Body of pancreas (tissue), 4 donors: ENCODE results near the gene IKBKE. TPM values are rescaled to one million over a fixed set of nuclear protein-coding genes. Genes with fewer than 3 reads are reported as not detected.
A peak's percentile ranks its signal among the peaks of the same experiment; 100 is the strongest.

Experiments
- ATAC-seq: fragments of 150-250 bp; one replicate; pipeline ENCODE4 v1.9.1; 2016
- DNase-seq, 4 donors: peaks; one replicate each; pipeline ENCODE4 v3.0.0-alpha.2; 2019
- H3K27ac ChIP-seq, 4 donors: fragments of 200-600 bp; sonication (generic); 1 replicate in 3 of 4; 2 replicates in 1 of 4; pipeline versions ENCODE4 v1.5.1 to v1.6.1; 2016 to 2019; ENCODE audit warnings: mild to moderate bottlenecking in 1 of 4, mixed read lengths in 1 of 4, moderate library complexity in 1 of 4
- H3K27me3 ChIP-seq, 2 donors: fragments of 200-600 bp; sonication (generic); one replicate each; pipeline ENCODE4 v1.6.0; 2016; ENCODE audit warnings: mild to moderate bottlenecking in 1 of 2
- H3K36me3 ChIP-seq, 2 donors: fragments of 200-600 bp; sonication (generic); replicated peaks in 1 of 2; 2 replicates each; pipeline ENCODE4 v1.5.1; 2016; ENCODE audit warnings: low read depth in 2 of 2; ENCODE audit not compliant: insufficient read depth in 1 of 2
- H3K4me1 ChIP-seq: fragments of 200-600 bp; sonication (generic); one replicate; pipeline ENCODE4 v1.6.0; 2016
- H3K4me3 ChIP-seq, 2 donors: fragments of 200-600 bp; sonication (generic); 1 replicate in 1 of 2; 2 replicates in 1 of 2; pipeline ENCODE4 v1.5.1; 2016 to 2019
- H3K9me3 ChIP-seq, 3 donors: fragments of 200-600 bp; sonication (generic); 1 replicate in 2 of 3; 2 replicates in 1 of 3; pipeline ENCODE4 v1.5.1; 2016
- POLR2A ChIP-seq, 3 donors: fragments of 450-650 bp; IDR thresholded peaks; one replicate each; pipeline ENCODE4 v1.6.1; 2016; ENCODE audit warnings: antibody characterized with exemption in 3 of 3, mild to moderate bottlenecking in 2 of 3
- WGBS, 2 donors: methylation state at CpG; one replicate each; pipeline ENCODE4 v1.1.5; 2017; 5-methylcytosine and 5-hydroxymethylcytosine counted together
- intact Hi-C: fragments of 100-400 bp; cut with DNase I; formaldehyde crosslinking; loops from one replicate; pipeline ENCODE4 v1.15.1; 2023
- total RNA-seq, 2 donors: library from RNA; depleted of rRNA; stranded (reverse); fragments of >200 nt; gene quantifications; one replicate each; pipeline ENCODE4 v1.1.0, GENCODE V29; 2016
- TF ChIP-seq, protein P1 (sequence below), 7 experiments: fragments of 450-650 bp in 4 of 7; fragments of 200-600 bp in 3 of 7; sonication (generic) in 3 of 7; IDR thresholded peaks; one replicate each; pipeline ENCODE4 v1.5.1; 2016 to 2019; ENCODE audit warnings: antibody characterized with exemption in 7 of 7

The IKBKE gene
- total RNA-seq, 2 donors from 2014 or later = 5.4 to 10.2 TPM

GRCh38 chr1:206429421-206429820, 40.9 kb upstream of the IKBKE start:
- DNase-seq (no peak), ATAC-seq (no peak)
- Histone ChIP-seq H3K9me3 (no peaks in the 10 kb centered on the region), H3K27me3 (no peaks in the 10 kb centered on the region), H3K36me3 (no peaks in the 10 kb centered on the region), H3K4me1 (no peaks in the 10 kb centered on the region), H3K4me3 (no peak overlapping the region), H3K27ac (no peak overlapping the region)
- 76 to 81% methylated on average over 4 of the region's 4 CpGs for WGBS, 2 donors
- intact Hi-C loops = no loop called here
- no peak for TF ChIP-seq POLR2A (IDR thresholded peaks at IDR 0.05)
- TF ChIP-seq, protein P1, sequence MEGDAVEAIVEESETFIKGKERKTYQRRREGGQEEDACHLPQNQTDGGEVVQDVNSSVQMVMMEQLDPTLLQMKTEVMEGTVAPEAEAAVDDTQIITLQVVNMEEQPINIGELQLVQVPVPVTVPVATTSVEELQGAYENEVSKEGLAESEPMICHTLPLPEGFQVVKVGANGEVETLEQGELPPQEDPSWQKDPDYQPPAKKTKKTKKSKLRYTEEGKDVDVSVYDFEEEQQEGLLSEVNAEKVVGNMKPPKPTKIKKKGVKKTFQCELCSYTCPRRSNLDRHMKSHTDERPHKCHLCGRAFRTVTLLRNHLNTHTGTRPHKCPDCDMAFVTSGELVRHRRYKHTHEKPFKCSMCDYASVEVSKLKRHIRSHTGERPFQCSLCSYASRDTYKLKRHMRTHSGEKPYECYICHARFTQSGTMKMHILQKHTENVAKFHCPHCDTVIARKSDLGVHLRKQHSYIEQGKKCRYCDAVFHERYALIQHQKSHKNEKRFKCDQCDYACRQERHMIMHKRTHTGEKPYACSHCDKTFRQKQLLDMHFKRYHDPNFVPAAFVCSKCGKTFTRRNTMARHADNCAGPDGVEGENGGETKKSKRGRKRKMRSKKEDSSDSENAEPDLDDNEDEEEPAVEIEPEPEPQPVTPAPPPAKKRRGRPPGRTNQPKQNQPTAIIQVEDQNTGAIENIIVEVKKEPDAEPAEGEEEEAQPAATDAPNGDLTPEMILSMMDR (IDR thresholded peaks at IDR 0.05) = no peak

DNA sequence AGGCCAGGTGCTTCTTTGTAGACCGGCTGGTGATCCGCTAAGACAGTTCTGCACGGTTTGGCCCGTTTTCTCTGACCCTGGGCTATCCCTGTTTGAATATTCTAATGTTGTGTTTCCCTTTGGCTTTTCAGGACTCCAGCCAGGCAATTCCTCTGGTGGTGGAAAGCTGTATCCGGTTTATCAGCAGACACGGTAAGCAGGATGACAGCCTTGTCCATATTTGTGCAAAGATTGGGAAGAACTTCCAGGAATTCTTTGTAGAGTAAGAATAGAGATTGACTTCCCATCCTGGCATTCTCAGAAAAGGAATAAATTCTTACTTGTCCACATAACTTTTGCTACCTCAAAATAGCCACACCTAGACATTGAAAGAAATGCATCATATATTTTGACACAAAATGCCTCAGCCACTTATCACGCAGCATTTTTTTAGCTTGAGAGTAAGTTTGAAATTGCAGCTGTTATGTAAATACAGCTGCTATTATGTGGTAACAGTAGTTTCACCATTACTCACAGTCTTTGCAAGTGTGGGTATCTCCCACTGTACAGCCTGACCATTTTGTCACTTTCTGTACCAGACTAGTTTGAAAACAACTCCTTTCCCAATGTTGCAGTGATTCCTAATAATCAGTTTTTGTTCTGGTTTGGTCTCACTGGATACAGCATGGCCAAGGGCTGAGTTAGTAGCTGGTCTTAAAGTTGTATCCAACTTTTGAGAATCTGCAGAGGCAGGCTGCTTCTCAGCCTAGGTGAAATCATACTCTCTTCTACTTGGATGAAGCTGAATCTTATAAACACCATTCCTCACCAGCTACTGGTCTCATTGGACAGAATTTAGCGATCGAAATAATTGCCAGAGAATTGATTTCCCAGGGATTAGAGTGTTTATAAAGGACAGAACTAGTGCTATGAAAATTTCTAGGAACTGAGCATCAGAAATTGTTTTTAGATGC, 40.0 kb upstream of the IKBKE start:
- WGBS, 2 donors = 52 to 59% methylated on average over 9 of the region's 9 CpGs
- intact Hi-C loops = no loop called here
- H3K4me1 ChIP-seq = no peaks in the 10 kb centered on the region
- H3K27ac ChIP-seq = peak overlapping the region in 1 of 4 donors; percentile 25
- peak; percentile 82 for ATAC-seq
- no peaks in the 10 kb centered on the region for H3K9me3 ChIP-seq
- no peak overlapping the region for H3K4me3 ChIP-seq
- H3K27me3 ChIP-seq = no peaks in the 10 kb centered on the region
- peak in 1 of 4 donors; percentile 13 for DNase-seq
- no peaks in the 10 kb centered on the region for H3K36me3 ChIP-seq
- TF ChIP-seq, protein P1 (IDR thresholded peaks at IDR 0.05) = peak in 2 of 7 experiments; percentile 18 to 22
- TF ChIP-seq POLR2A (IDR thresholded peaks at IDR 0.05) = no peak

DNA sequence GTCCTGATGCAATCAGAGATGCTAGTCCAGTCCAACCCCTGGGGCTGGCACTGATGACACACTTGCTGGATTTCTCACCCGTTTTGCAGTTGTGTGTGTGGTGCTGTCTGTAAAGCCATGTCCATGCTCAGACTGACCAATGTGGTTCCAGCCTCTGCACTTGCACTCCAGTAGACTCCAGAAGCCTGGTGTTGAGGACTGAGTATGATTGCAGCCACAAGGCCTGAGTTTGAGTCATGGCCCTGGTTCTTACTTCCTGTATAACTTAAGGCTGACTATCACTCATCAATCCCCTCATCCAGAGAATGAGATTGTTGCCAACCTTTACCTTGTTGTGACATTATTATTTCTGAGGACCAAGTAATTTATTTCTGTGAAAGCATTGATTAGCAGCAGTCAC, 34.8 kb upstream of the IKBKE start:
- ATAC-seq (no peak), DNase-seq (no peak)
- Histone ChIP-seq H3K27ac (no peak overlapping the region), H3K9me3 (no peaks in the 10 kb centered on the region), H3K4me1 (no peaks in the 10 kb centered on the region), H3K36me3 (no peaks in the 10 kb centered on the region), H3K27me3 (no peaks in the 10 kb centered on the region), H3K4me3 (no peak overlapping the region)
- intact Hi-C loops = no loop called here
- 78% methylated on average over 1 of the region's 1 CpG; no CpG with 5 or more reads in 1 of the 2 donors for WGBS, 2 donors
- TF ChIP-seq, protein P1 (IDR thresholded peaks at IDR 0.05) = no peak
- TF ChIP-seq POLR2A (IDR thresholded peaks at IDR 0.05) = no peak

DNA sequence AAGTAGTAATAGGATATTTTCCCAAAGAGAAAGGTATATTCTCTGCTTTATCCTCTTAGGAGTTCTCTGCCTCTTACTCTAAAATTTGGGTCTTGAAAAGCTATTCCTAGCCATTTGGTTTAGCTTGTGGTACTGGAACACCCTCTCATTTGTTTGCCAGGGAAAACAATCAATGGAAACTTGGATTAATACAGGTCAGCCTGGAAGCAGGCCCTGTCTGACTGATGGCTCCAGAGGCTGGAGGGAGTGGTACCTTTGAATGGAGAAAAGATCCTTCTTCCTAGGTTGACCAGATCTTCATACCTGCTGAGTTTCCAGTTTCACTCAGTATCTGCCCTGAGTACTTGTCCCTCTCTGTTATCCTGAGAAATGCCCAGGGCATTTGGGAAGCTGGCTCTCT, 31.7 kb upstream of the IKBKE start:
- Histone ChIP-seq H3K36me3 (no peaks in the 10 kb centered on the region), H3K27ac (no peak overlapping the region), H3K4me3 (no peak overlapping the region), H3K4me1 (no peaks in the 10 kb centered on the region), H3K27me3 (no peaks in the 10 kb centered on the region), H3K9me3 (no peaks in the 10 kb centered on the region)
- no peak for DNase-seq
- intact Hi-C loops = no loop called here
- TF ChIP-seq, protein P1 (IDR thresholded peaks at IDR 0.05) = no peak
- TF ChIP-seq POLR2A (IDR thresholded peaks at IDR 0.05) = no peak
- ATAC-seq = no peak
